Hematopoietic multipotent progenitor cell treated with erythropoietin and hydrocortisone succinate and interleukin-3 and kit ligand, for 17 days (in vitro differentiated cells): ENCODE data around the gene NUDT16L1.

Experiments used
- DNase-seq: peaks from one replicate; pipeline ENCODE4 v3.0.0-alpha.2; 2015; ENCODE audit warnings: low spot score

Gene NUDT16L1

DNA sequence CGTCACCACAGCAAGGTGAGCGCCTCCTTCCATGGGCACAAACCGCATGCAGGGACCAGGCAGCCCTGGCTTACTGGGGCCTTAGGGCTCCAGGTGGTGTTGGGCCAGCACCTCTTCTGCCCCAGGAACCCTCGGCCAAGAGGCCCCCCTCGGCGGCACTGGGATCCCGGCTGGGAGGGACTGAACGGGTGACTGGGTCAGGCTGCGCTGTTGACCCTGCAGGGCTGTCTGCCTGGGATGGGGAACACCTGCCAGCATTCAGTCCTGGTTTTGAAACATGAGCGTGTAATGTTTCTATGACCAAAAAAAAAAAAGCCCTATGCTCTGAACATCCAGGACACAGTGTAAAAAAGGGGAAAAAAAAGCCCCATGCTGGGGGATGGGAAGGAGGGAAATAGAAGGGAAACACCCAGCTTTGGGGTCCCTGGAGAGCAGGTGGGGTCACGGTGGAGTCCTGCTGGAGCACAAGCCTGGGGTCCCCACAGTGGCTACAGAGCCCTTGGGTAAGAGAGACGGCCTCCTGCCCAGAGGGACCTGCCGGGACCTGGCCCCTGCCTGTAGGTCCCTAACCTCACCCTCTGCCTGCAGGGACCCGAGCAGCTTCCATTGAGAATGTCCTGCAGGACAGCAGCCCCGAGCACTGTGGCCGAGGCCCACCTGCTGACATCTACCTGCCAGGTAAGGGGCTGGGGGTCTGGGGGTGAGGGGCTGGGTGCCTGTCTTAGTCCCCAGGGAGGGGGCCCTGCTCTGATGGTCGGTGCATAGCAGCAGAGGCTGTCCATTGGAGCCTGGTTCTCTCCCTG, 9.9 kb upstream of the NUDT16L1 start:
- DNase-seq: no peak

DNA sequence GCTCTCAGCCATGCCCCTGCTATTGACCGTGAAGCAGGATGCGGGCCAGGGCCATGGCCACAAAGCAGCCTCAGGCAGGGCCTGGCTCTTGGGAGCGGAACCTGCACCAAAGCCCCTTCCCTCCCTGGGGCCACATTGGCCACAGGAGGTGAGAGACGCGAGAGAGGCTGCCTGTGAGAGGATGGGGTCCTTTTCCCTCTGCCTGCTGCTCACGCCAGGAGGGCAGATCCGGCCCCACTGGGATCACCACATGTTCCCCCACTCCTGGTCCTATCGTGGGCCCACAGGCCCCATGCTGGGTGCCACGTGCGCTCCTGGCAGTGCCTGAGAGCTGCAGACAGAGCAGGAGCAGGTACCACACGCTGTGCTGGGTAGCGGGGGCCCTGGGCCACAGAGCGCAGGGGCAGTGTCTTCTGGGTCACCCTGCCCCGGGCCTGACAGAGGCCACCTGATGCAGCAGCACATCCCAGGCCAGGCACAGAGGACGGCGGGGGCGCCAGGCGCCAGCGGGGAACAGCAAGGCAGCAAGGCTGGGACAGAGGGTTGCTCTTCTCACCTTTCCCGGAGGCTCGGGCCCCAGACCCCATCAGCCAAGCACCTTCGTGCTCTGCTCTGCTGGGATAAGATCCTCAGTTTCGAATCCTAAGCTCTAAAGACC, 9.2 kb upstream of the NUDT16L1 start:
- DNase-seq: no peak

- no peak for DNase-seq
Observed at GRCh38 chr16:4684763-4685162, 8.6 kb upstream of the NUDT16L1 start.

DNA sequence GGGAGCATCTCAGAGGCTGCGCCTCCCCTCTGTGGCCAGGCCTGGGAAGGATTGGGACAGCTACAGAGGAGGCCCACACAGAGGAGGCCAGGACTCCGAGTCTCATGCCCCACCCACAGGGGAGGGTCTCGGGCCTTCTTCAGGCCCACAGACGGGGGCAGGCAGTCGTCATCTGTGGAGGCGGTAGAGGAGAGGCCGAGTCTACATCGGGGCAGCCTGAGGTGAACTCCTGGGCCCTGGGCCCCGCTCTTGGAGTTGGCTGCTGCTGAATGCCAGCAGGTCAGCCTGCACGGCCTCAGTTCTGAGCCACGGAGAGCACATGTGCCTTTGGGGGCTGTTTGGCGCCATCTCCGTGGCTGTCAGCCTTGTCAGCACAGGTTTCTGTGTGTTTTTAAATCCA, 8.1 kb upstream of the NUDT16L1 start:
- DNase-seq: no peak

GRCh38 chr16:4685776-4686496, 7.4 kb upstream of the NUDT16L1 start:
- DNase-seq: no peak

DNA sequence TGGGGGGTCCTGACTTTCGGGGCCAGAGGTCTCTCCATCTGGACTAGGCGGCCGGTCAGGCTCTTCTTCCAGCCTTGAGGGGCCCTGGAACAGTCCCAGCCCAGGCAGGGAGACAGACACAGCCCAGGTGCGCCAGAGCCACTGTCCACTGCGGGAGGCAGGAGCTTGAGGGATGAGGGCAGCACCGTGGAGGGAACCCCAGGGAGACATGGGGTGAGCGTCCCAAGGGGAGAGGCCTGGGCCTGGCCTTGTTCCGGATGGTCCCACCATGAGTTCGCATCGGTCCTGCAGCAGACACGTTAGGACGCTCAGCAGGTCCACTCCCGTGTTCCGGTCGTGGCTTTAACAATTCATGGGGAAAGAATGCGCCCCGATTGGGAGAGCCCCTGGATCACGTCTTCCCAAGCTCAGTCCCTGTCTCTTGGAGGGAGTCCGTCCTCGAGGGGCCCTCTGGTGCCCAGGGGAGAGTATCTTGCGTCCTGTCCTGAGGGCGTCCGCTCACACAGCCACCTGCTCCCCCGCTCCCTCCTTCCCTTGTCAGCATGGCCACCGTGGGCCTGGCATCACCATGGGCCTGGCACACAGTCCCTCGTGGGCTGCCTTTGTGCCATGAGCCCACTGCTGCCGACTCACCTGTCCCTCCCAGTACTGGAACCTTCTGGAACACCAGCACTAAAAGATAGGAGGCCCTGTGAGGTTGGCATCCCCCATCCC, 6.7 kb upstream of the NUDT16L1 start:
- DNase-seq: no peak

DNA sequence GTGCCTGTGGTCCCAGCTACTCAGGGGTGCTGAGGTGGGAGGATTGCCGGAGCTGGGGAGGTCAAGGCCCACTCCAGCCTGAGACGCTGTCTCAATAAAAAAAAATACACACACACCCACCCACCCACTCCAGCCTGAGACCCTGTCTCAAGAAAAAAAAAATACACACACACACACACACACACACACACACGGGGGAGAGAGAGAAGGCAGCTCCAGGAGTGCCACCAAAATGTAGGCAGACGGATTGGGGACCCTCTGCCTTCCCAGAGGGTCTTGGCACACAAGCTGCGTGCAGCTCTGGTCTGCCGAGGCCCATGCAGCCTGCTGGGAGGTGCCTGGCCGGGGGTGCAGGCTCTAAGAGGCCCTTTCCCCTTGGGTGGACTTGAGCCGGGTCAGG, 5.9 kb upstream of the NUDT16L1 start:
- no peak for DNase-seq

- no peak for DNase-seq
Observed at GRCh38 chr16:4687946-4688673, 5.3 kb upstream of the NUDT16L1 start.

DNA sequence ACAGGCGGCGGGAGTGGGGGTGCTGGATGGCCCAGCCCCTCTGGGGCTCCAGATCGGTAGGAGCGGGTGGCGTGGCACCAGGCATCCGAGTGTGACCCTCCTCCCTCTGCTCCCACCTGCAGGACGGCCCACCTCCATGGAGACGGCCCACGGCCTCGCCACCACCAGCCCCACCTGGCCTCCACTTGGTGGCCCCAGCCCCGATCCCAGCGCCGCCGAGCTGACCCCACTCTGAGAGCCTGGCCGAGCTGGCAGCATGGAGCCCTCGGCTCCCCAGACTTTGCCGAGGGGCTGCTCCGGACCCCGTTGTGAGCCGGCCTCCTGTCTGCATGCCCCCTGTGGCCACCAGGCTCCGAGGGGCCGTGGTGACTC, 4.7 kb upstream of the NUDT16L1 start:
- DNase-seq: no peak

GRCh38 chr16:4689091-4689671, 4.2 kb upstream of the NUDT16L1 start:
- DNase-seq: no peak

DNA sequence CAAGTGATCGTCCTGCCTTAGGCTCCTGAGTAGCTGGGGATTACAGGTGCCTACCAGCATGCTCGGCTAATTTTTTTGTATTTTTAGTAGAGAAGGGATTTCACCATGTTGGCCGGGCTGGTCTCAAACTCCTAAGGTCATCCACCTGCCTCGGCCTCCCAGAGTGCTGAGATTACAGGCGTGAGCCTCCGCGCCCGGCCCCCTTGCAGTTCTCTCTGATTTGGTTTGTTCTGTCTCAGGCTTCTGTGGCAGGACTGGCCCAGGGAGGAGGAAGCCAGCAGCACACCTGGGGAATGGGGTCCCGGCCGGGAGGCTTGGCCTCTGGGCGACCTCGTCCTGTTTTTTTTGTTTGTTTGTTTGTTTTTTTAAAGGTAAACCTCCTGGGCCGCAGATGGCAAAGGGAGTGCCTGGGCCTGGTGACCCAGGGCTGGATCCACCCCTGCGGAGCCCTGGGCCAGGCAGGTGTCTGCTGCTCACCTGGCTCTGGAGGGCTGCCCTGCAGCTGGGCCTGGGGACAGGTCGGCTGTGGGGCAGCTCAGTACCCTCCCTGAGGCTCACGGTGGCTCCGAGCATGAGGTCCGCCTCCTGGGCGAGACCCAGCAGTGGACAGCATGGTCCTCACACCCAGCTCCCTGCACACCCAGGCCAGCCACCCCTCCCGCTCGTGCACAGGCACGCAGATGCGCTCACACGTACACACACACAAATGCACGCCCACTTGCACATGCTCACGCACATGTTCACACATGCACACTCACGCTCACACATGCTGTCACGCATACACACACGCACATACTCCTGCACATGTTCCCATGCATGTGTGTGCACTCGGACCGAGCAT, 3.3 kb upstream of the NUDT16L1 start:
- DNase-seq: no peak

GRCh38 chr16:4690946-4691665, 2.3 kb upstream of the NUDT16L1 start:
- DNase-seq: no peak

GRCh38 chr16:4691666-4692412, 1.5 kb upstream of the NUDT16L1 start:
- no peak for DNase-seq

DNA sequence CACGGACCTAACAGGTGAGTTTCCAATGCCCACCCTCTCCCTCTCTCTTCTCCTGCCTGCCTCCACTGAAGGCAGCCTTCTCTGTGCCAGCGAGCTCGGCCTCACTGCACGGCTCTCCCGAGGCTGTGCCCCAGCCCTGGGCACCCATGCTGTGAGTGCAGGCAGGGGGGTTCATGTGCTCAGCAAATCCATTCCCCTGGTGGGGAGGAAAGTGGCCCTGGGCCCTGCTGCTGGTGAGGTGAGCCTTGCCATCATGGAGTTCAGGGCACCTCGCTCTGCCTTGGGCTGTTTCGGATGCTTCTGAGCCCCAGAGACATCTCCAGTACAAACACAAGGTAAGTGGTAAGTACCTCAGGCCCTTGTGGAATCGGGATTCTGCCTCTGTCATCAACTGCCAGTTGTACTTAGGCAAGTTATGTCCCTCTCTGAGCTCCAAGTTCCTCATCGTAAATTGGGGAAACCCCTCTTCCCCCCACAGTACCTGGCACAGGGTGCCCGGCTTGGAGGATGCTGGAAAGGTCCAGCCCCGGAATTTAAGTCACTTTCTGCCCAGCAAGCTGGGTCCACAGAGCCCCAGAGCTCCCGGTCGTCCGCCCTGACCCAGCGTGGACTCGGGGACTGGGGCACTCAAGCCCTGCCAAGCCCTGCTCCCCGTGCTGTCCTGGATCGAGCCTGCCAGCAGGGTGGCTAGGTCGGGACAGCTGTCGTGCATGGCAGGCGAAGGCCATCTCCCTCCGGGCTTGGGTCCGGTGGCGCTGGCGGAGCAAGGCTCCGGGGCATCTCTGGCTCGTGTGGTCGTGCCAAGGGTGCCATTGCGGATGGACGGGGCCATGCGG, 684 bp upstream of the NUDT16L1 start:
- no peak for DNase-seq

GRCh38 chr16:4693956-4694641, 737 bp downstream of the NUDT16L1 start:
- DNase-seq: no peak

DNA sequence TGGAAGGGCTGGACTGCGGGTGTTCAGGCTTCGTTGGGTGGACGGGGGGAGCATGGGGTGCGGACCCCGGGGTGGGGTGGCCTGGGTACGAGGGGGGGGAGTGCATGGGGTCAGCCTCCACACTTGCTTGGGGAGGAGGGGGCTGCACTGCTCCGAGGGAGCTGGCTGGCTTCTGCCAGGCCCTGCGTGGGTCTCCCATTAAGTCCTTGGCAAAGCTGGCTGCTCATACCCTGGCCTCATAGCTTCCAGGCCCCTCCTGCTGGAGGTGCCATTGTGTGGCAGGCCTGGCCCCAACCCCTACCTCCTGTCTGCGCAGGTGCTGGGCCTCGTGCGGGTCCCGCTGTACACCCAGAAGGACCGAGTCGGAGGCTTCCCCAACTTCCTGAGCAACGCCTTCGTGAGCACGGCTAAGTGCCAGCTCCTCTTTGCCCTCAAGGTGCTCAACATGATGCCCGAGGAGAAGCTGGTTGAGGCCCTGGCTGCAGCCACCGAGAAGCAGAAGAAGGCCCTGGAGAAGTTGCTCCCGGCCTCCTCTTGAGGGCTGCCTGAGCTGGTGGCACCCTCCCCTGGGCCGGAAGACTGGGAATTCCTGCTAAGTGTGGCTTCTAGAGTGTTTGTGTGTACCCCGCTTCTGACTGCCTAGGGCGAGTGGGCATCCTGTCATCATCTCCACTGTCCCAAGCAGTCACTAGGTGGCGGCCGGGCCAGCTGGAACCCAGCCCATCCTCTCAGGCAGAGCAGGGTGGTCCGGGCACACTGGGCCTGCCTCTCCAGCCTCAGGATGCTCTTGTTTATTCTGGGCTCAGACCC, 1.5 kb downstream of the NUDT16L1 start:
- DNase-seq: no peak
